Psoas muscle (tissue), 8 donors: ENCODE results near the gene PRTN3. TPM values are rescaled to one million over a fixed set of nuclear protein-coding genes. Genes with fewer than 3 reads are reported as not detected.
"Not testable (repeated sequence)": the region's sequence is repeated elsewhere in the genome, so short reads cannot be mapped to it uniquely, and the experiment has no call there.

Experiments
- ATAC-seq, 4 donors: fragments of 200-7000 bp; cut with Tn5 transposase; one replicate each; pipeline ENCODE4 v1.9.1; 2020; ENCODE audit warnings: moderate library complexity in 3 of 4, mild to moderate bottlenecking in 2 of 4
- DNase-seq, 2 donors: peaks; one replicate each; pipeline ENCODE4 v3.0.0-alpha.2; 2020
- H3K27ac ChIP-seq: fragments of 200-600 bp; one replicate; pipeline ENCODE4 v1.8.0; 2022
- H3K27me3 ChIP-seq, 3 donors: fragments of 200-600 bp in 1 of 3; one replicate each; pipeline versions ENCODE4 v1.6.1 to v1.8.0; 2013 to 2022; ENCODE audit warnings: low read length in 2 of 3, mild to moderate bottlenecking in 2 of 3, moderate library complexity in 1 of 3; ENCODE audit not compliant: insufficient read depth in 3 of 3
- H3K36me3 ChIP-seq, 2 donors: fragments of 200-600 bp in 1 of 2; one replicate each; pipeline versions ENCODE4 v1.6.1 to v1.8.0; 2013 to 2022; ENCODE audit warnings: low read depth in 1 of 2, mild to moderate bottlenecking in 1 of 2, moderate library complexity in 1 of 2; ENCODE audit not compliant: insufficient read depth in 1 of 2
- H3K4me1 ChIP-seq: fragments of 200-600 bp; one replicate; pipeline ENCODE4 v1.8.0; 2022
- H3K4me3 ChIP-seq: fragments of 200-600 bp; one replicate; pipeline ENCODE4 v1.8.0; 2022; ENCODE audit warnings: mild to moderate bottlenecking
- H3K9me3 ChIP-seq: fragments of 200-600 bp; one replicate; pipeline ENCODE4 v1.8.0; 2022
- WGBS, 3 donors: extraction: QIAGEN DNeasy Blood & Tissue Kit; methylation state at CpG; one replicate each; pipeline versions ENCODE4 v1.1.6 to v1.1.7; 2013; 5-methylcytosine and 5-hydroxymethylcytosine counted together
- intact Hi-C, 2 donors: fragments of 100-400 bp; cut with DNase I; formaldehyde crosslinking; loops; one replicate each; pipeline versions ENCODE4 v1.11.0 to v1.14.2; 2022
- polyA plus RNA-seq, 3 donors: library from polyadenylated mRNA; stranded (reverse); fragments of 200-250 nt; gene quantifications; one replicate each; pipeline ENCODE4 v1.2.3, GENCODE V29; 2013
- total RNA-seq, 4 donors: library from RNA; stranded (reverse); fragmentation: NEBNext Ultra II Directional in 2 of 4; extraction: Animal tissue kit (Norgen Biotek cat#: 25700) in 2 of 4; gene quantifications; one replicate each; pipeline versions ENCODE4 v1.2.1 to v1.2.4, GENCODE V29; 2021 to 2023
- TF ChIP-seq, protein P1 (sequence below): fragments of 200-600 bp; IDR thresholded peaks from one replicate; pipeline ENCODE4 v1.8.0; 2022; ENCODE audit warnings: antibody characterized with exemption
- donor health status: healthy with polysubstance abuse.
- donor health status: DM: no; HTN: no; CAD: no; lungs with moderate emphysema.
- donor health status: Bipolar disorder and iron deficiency.
- donor health status: healthy.
- donor health status: DM: yes; HTN: yes; CAD: no.
- donor health status: DM: no; HTN: no; CAD: no.
- donor health status: DM: no; HTN: no; CAD: no.
- donor health status: DM: yes; HTN: yes; CAD: no.

The PRTN3 gene
- total and polyA plus RNA-seq, 7 donors, result 0.04 to 0.34 (median 0.14) TPM; not detected in 3

GRCh38 chr19:876089-876488 is 35.3 kb downstream of the PRTN3 start:
- Histone ChIP-seq H3K4me1 (no peaks in the 10 kb centered on the region), H3K36me3 (peaks cover 0 to 52% of the 10 kb centered on the region in 2 donors), H3K27me3 (no peaks in the 10 kb centered on the region), H3K4me3 (no peak overlapping the region), H3K27ac (no peak overlapping the region), H3K9me3 (no peaks in the 10 kb centered on the region)
- intact Hi-C loops, result no loop called here
- 57 to 76% (median 72%) methylated on average over 18 of the region's 18 CpGs for WGBS, 3 donors
- TF ChIP-seq, protein P1, sequence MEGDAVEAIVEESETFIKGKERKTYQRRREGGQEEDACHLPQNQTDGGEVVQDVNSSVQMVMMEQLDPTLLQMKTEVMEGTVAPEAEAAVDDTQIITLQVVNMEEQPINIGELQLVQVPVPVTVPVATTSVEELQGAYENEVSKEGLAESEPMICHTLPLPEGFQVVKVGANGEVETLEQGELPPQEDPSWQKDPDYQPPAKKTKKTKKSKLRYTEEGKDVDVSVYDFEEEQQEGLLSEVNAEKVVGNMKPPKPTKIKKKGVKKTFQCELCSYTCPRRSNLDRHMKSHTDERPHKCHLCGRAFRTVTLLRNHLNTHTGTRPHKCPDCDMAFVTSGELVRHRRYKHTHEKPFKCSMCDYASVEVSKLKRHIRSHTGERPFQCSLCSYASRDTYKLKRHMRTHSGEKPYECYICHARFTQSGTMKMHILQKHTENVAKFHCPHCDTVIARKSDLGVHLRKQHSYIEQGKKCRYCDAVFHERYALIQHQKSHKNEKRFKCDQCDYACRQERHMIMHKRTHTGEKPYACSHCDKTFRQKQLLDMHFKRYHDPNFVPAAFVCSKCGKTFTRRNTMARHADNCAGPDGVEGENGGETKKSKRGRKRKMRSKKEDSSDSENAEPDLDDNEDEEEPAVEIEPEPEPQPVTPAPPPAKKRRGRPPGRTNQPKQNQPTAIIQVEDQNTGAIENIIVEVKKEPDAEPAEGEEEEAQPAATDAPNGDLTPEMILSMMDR, result no peak
- DNase-seq (no peak), ATAC-seq (no peak)

DNA sequence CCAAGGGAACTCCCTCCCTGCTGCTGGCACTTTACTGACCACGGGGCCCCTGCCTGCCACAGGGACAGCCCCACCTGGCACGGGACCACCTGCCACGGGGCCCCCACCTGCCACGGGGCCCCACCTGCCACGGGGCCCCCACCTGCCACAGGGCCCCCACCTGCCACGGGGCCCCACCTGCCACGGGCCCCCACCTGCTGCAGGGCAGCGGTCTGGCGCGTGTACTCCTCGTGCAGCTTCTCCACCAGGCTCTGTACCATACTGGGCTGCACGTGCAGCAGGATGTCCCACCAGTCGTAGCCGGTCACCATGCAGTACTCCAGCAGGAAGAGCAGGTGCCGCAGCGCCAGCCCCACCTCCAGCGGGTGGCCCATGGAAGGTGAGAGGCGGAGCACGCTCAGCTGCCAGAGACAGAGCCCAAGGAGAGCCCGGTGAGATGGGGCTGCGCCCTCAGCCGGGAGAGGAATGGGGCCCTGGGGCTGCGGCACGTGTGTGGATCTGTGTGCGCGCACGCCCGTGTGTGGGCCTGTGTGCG is 36.0 kb downstream of the PRTN3 start:
- H3K27ac ChIP-seq, result no peak overlapping the region
- H3K27me3 ChIP-seq, result no peaks in the 10 kb centered on the region
- TF ChIP-seq, protein P1, result no peak
- intact Hi-C loops, result no loop called here
- DNase-seq (no peak), ATAC-seq (no peak)
- H3K9me3 ChIP-seq, result no peaks in the 10 kb centered on the region
- H3K4me3 ChIP-seq, result no peak overlapping the region
- WGBS, 3 donors, result 88 to 93% (median 89%) methylated on average over 28 to 29 of the region's 29 CpGs
- H3K4me1 ChIP-seq, result no peaks in the 10 kb centered on the region
- H3K36me3 ChIP-seq, result peaks cover 0 to 56% of the 10 kb centered on the region in 2 donors

- DNase-seq, H3K27me3 ChIP-seq, H3K27ac ChIP-seq, H3K9me3 ChIP-seq, ATAC-seq, H3K4me3 ChIP-seq, intact Hi-C loops, H3K4me1 ChIP-seq: not testable (repeated sequence)
- peaks cover 0 to 63% of the 10 kb centered on the region in 2 donors for H3K36me3 ChIP-seq
- WGBS, 3 donors, result 86 to 94% (median 92%) methylated on average over 21 to 23 of the region's 23 CpGs
Observed at GRCh38 chr19:877992-878660, 37.3 kb downstream of the PRTN3 start.

GRCh38 chr19:878751-879561 is 38.2 kb downstream of the PRTN3 start:
- ATAC-seq, H3K27me3 ChIP-seq, intact Hi-C loops, H3K4me3 ChIP-seq, H3K27ac ChIP-seq, H3K4me1 ChIP-seq, H3K9me3 ChIP-seq: not testable (repeated sequence)
- H3K36me3 ChIP-seq, result peaks cover 0 to 62% of the 10 kb centered on the region in 2 donors
- DNase-seq, result peak in 1 of 2 donors; percentile 44
- 86 to 92% (median 90%) methylated on average over 21 to 24 of the region's 24 CpGs for WGBS, 3 donors

DNA sequence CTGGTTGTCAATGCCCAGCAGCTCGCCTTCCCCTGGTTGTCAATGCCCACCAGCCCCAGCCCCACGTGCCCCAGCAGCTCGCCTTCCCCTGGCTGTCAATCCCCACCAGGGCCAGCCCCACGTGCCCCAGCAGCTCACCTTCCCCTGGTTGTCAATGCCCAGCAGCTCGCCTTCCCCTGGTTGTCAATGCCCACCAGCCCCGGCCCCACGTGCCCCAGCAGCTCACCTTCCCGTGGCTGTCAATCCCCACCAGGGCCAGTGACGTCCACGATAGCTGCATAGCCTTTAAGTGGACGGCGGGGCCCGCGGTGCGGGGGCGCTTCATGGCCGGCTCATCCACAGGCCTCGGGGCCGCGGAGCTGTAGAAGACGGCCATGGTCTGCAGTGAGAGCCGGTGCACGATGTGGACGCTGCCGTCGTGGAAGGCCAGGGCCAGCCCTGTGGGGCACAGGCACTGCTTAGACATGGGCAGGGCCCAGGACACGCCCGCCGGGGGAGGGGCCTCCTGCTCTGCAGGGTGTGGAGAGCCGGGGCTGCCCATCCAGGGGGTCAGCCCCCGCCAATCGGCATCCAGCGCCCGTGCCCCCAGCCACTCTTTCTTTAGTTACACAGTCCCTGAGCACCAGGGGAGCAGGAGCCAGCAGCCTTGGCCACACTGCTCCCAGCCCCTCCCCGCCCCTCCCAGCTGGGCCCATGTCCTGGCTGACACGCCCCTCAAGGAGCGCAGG is 39.1 kb downstream of the PRTN3 start:
- ATAC-seq, result no peak
- 83 to 89% (median 89%) methylated on average over 37 of the region's 37 CpGs for WGBS, 3 donors
- intact Hi-C loops, result no loop called here

More for the DNA sequence above, 39.1 kb downstream of the PRTN3 start:
- Histone ChIP-seq H3K9me3 (no peaks in the 10 kb centered on the region), H3K27ac (no peak overlapping the region), H3K36me3 (peaks cover 0 to 61% of the 10 kb centered on the region in 2 donors), H3K4me1 (no peaks in the 10 kb centered on the region), H3K4me3 (no peak overlapping the region), H3K27me3 (no peaks in the 10 kb centered on the region)
- peak in 1 of 2 donors; percentile 50 for DNase-seq
- TF ChIP-seq, protein P1, result no peak
